NCI-H146 (cell line): Measurements from ENCODE around the gene CSNK2A1.
"Not testable (repeated sequence)": the region's sequence is repeated elsewhere in the genome, so short reads cannot be mapped to it uniquely, and the experiment has no call there.

ENCODE experiments used
- DNase-seq: peaks from one replicate; lab custom pipeline; 2025; lab: John Stamatoyannopoulos, UW

The CSNK2A1 gene

DNA sequence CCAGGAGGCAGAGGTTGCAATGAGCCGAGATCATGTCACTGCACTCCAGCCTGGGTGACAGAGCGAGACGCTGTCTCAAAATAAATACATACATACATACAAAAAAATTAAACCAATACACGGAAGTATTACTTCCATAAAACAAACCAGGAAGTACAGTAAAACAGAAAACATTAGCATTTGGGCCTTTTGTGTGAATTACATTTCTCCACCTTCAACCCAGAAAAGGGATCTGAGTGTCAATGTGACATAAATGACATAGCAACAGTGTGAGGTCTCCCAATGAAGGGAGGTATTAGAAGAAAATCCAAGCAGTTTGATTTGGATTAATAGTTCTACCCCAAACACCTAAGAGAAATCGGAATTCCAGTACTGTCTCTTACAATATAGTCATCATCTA is 10.1 kb downstream of the CSNK2A1 start:
- DNase-seq = no peak

DNA sequence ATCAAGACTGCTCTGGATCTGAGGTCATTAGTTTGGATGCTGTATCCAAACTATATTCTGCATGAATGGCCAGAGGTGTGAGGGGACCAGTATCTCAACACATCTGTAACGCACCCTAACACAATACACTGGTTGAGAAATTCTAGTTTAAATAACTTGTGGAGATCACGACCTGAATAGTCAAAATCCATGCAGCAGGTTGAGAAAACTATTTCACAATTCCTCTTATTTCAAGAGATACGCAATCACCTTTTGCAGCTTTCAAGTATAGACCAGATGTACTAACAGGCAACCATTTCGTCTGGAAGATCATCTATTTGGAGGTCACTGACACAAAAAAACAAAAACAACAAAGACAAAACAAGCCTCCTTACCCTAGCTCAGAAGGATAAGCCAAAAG is 11.1 kb downstream of the CSNK2A1 start:
- DNase-seq = no peak

DNA sequence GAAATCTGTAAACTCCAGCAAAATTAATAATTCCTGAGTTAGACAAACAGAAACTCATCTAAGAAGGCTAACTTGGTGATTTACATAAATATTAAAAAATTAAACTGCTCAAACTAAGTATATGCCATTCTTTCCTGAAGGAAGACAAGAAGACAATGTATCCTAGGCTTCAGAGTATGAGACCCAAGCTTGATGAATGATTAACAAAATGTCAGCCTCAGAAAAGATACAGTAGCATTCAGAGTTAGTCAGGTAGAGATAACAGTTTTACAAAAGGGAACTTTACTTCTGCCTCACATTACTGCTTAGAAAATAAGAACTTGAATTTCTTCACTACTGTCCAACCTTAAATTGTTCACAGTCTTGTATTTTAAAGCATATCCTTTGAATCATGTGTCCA is 12.0 kb downstream of the CSNK2A1 start:
- no peak for DNase-seq

DNA sequence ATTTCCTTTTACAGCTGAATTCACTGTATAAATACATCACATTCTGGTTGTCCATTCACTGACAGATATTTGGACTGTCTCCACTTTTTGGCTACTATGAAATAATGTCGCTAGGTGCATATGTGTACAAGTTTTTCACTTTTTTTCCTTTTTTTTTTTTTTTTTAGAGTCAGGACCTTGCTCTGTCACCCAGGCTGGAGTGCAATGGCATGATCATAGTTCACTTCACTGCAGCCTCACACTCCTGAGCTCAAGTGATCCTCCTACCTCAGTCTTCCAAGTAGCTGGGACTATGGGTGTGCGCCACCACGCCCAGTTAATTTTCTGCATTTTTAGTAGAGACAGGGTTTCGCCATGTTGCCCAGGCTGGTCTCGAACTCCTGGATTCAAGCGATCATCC is 13.3 kb downstream of the CSNK2A1 start:
- no peak for DNase-seq

DNA sequence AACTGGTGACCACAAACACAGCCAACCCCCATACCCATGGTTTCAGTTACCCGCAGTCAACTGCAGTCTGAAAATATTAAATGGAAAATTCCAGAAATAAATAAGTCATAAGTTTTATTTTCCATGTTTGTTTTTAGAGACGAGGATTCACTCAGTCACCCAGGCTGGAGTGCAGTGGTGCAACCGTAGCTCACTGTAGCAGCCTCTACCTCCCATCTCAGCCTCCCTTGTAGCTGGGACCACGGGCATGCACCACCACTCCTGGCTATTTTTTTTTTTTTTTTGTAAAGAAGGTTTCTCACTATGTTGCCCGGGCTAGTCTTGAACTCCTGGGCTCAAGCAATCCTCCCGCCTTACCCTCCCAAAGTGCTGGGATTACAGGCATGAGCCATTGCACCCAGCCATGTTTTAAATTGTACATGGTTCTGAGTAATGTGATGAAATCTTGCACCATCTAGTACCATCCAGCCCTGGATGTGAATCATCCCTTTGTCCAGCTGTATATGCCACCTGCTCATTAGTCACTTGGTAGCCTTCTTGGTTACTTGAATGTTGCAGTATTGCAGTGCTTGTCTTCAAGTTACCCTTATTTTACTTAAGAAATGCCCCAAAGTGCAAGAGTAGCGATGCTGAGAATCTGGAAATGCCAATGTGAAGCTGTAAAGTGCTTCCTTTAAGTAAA is 14.5 kb downstream of the CSNK2A1 start:
- DNase-seq = no peak

DNA sequence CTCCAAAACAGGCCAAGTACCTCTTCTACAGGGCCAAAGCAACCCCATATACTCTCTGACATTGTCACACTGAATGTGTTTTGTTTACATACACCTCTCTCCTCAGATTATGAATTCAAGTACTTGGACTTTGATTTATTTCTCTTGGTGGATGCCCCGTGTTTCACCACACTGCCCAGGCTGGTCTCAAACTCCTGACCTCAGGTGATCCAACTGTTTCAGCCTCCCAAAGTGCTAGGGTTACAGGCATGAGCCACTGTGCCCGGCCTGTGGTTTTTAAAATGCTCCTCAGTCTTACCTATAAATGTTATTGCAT is 16.1 kb downstream of the CSNK2A1 start:
- DNase-seq = no peak

DNA sequence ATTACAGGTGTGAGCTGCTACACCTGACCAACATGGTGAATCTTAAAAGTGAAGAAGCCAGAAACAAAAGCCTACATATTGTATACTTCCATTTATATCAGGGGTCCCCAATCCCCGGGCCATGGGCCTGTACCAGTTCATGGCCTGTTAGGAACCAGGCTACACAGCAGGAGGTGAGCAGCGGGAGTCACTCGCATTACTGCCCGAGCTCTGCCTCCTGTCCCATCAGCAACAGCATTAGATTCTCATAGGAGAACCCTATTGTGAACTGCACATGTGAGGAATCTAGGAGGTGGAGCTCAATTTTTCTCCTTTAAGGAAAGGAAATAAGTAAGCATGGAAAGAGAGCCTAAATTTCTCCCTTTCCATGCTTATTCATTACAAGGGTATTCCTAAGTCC is 21.7 kb downstream of the CSNK2A1 start:
- DNase-seq = no peak

DNA sequence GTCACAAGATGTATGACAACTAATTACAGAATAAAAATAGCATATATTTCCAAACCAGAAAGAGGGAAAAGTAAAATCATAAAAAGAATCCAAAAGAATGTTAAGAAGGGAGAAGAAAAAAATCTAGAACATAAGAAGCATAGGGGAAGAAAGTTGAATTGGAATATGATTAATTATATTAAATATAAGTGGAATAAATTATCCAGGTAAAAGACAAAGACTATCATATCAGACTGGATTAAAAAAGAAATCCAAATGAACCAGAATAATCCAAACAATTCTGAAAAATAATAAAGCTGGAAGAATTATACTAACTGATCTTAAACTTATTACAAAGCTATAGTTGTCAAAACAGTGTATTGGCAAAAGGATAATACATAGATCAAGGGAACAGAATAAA is 23.6 kb downstream of the CSNK2A1 start:
- DNase-seq = no peak

DNA sequence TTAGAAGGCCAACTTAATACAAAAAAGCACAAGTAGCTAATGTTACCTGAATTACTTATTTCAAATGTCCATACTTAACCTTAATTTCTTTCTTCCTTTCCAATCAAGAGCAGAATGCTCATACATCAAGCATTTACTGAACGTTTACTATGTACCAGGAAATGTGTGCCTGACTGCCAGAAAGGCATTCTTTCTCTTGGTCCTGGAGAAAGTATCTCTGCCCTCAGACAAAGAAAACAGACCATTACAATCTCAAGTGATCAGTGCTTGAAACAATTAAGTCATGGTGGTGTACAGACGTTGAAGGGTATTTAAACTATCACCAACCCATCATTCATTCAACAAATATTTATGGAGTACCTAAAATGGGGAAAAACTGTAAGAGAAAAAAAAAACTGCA is 26.4 kb downstream of the CSNK2A1 start:
- no peak for DNase-seq

DNA sequence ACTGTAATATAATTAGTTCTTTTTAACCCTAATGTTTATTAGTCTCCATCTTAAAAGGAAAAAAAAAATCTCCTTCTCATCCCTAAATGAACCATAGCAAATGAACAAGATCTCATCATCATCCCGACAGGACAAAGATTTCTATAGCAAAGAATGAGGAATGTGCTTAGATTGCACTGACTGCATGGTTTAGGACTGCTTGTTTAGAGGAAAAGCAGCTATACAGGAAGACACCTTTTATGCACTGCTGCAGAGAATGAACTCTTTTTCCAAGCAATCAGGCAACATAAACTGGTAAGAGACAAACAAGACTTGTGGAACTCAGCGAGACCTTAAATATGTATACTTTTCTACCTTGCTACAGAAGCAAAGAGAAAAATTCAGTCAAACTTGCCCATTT is 26.8 kb downstream of the CSNK2A1 start:
- no peak for DNase-seq

DNA sequence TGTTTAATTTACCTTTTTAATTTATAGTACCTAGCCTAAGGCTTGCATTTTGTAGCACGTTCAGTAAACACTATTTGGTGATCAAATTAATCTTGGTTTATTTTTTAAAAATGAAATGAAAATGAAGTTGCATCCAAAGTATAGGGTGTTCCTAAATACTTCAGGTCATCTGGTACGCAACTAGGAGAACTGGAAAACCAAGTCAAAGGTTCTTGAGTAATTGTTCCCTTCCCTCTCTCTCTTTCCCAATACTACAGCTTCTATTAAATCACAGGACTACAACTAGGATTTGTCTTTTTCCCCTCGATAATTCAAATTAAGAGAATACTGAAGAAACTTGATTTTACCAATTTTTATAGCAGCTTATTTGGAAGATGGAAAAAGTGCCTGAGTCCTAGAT is 27.9 kb downstream of the CSNK2A1 start:
- no peak for DNase-seq

DNA sequence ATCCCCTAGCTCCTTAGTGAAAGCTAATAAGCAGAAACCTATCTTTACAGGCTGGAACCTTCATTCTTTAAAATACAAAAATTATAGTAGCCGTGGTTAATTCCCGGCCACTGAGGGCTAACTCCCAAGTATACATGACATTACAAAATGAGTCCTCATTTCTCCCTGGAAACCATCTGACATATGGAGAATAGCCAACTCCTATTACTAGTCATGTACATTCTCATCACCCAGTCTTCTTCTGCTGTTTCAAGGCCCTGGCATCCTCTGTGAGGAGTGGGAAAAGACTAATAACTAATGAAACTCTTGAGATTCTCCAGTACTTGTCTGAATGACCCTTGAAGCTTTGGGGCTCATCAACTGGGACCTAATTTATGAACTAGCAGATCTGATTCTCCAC is 30.2 kb downstream of the CSNK2A1 start:
- no peak for DNase-seq

DNA sequence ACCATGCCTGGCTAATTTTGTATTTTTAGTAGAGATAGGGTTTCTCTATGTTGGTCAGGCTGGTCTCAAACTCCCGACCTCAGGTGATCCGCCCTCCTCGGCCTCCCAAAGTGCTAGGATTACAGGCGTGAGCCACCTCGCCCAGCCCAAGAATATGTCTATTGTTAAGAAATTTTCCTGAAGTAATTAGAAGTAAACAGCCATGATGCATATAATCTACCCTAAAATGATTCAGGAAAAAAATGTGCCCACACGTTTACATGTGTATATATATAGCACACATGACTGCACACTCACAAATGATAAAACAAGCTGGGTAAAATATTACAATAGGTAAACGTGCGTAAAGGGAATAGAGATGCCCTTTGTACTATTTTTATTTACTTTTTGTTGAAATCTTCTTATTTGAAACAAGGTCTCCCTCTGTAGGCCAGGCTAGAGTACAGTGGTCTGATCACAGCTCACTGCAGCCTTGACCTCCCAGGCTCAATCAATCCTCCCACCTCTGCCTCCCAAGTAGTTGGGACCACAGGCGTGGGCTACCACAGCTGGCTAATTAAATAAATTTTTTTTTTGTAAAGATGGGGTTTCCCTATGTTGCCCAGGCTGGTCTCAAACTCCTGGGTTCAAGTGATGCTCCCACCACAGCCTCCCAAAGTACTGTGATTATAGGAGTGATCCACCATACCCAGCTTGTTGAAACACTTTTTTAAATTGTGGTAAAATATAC is 33.1 kb downstream of the CSNK2A1 start:
- DNase-seq = not testable (repeated sequence)

DNA sequence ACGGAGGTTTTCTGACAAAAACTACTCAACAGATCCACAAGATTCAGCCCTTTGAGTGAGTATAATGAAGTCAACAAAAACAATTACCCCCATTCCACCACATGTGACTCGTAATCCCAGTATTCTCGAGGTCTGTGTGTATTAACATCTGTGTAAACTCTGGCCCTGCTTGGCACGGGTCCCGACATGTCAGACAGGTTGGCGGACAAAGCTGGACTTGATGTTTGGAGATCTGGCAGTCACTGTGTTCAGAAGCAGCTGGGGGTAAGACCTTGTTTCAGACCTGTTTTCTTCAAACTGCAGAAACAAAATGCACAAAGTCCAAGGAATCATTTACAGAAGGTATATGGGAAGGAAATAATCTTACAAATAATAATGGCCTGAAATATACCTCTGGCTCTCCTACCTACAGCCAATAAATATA is 35.2 kb downstream of the CSNK2A1 start:
- DNase-seq = peak; percentile 9

DNA sequence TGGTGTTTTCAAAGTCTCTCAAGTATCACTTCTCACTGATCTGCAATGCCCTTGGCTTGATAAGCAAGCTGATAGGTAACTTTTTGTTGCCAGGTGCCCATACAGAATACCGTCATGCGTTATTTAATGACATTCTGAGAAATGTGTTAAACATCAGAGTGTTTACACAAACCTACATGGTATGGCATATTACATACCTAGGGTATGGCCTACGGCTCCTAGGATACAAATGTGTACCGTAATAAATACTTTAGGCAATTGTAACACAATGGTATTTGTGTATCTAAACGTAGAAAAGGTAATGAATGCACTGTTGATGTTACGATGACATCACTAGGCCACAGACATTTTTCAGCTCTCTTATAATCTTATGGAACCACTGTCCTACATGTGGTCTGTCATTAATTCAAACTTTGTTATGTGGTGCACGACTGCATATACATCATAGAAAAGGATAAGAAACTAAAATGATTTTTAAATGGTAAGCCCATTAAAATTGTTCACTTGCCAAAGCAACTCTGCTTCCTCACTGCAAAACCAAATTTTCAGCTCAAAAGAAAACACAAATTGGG is 35.7 kb downstream of the CSNK2A1 start:
- no peak for DNase-seq

DNA sequence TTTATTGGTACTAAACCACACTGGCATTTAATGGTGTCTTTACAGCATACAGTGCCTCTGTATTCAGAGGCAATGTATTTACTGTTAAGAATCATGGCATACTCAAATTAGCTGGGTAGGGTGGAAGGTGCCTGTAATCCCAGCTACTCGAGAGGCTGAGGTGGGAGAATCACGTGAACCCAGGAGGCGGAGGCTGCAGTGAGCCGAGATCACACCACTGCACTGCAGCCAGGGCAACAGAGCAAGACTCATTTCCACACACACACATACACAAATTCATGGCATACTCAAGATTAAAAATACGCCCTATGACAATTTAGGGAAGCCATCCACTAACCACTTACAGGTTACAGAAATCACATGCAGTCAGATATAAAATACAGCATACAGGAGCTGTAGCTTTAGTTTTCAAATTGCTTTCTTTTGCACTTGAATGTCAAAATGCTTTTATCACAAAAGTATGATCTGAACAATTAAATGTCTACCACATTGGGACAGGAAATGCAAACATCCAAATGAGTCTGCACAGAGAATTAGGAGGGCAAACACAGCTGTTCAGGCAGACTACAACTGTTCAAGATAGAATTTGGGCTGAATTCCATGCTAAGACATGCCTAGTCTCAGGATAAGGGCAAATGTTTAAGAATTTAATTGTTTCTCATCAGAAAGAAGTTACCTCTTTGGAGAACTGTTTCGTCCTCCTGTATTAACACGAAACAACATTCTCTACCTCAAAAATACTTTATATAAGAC is 36.4 kb downstream of the CSNK2A1 start:
- DNase-seq = no peak

DNA sequence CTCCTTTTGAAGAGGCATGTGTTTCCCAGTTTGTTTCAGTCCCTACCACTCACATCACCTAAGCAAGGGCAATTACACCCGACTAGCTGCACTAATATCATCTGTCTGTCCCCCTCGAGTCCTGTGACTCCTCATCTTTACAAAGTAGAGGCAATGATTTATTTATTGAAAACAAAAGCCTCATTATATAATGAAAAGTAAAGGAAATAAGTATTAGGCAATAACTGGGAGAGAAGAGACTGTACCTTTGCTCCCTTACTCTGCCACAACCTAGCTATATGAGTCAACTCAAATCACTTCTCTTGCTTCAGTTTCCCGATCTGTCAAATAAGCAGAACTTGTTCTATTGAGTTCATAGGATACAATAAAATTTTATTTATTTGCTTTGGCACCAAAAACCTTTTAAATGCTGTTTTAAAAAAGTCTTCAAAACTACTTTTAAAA is 38.9 kb downstream of the CSNK2A1 start:
- no peak for DNase-seq

DNA sequence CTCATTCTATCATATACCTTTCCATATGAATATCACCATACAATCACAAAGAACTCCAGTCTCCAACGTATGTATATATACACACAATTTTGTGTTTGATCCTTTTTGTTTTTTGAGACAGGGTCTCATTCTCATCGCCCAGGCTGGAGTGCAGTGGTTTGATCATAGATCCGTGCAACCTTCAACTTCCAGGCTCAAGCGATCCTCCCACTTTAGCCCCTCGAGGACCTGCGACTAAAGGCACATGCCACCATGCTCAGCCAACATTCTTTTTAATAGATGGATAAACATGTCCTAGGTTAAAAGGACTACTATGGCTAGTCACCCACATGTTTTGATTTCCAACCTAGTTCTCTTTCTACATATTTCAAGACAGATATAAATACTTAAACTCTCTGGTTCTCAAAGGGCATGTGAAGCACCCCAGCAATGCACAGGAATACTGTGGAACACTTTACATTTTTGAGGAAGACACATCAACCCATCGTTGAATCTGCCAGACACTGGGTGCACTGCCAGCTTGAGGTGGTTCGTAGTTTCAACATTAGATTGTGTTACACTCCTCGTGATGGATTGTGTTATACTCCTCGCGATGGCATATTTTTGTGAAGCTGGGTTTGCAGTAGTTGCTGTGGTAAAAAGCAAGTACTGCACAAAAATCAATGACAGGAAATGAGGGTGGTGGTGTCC is 40.4 kb downstream of the CSNK2A1 start:
- no peak for DNase-seq

DNA sequence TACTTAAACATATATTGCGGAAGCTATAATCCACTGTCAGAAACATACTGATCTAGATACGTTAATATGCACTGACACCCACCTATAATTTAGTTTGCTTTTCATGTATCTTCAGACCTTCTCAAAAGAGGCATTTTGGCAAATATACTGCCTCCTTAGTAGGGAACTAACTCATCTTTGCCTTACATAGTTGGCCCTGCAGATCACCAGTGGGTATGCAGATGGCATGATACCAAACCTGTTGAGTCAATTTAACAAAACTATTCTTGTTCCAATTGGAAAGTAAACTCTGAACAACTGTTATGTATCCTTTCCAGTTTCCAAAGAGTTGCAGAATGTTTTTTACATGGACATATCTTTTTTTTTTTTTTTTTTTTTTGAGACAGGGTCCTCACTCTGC is 45.6 kb downstream of the CSNK2A1 start:
- DNase-seq = no peak

DNA sequence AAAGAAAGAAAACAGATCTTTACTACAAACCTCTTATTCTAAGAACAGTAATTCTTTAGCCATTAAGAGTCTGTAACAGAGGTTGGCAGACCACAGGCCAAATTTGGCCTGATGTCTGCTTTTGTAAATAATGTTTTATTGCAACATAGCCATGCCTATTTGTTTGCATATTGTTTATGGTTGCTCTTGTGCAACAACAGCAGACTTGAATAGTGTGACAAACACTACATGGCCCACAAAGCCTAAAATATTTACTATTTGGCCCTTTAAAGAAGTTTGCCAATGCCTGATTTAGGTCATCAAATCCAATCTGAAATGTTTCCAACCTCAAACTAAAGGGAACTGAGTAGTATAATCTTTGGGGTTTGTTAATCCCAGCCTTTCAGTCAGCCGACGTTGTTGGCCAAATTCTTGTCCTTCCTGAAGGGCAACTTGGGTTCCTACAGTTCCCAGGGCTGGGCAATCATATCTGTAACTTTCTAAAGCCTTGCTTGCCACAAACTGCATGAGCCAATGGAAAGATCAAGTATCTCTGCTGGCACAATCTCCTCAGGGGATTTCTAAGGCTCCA is 47.4 kb downstream of the CSNK2A1 start:
- DNase-seq = no peak

DNA sequence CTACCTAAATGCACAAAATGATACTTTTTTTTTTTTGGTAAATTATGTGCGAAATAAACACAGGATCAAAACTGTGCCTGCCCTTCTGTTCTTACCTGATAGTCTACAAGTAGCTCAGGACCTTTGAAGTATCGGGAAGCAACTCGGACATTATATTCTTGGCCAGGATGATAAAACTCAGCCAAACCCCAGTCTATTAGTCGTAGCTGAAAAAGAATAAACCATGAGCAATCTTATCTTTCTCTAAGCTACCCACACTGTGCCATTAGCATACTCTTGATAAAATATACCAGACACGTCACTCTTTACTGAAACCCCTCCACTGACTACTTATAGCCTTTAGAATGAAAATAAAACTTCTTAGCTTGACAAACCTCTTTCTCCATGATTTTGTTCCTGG is 51.4 kb downstream of the CSNK2A1 start:
- DNase-seq = no peak

DNA sequence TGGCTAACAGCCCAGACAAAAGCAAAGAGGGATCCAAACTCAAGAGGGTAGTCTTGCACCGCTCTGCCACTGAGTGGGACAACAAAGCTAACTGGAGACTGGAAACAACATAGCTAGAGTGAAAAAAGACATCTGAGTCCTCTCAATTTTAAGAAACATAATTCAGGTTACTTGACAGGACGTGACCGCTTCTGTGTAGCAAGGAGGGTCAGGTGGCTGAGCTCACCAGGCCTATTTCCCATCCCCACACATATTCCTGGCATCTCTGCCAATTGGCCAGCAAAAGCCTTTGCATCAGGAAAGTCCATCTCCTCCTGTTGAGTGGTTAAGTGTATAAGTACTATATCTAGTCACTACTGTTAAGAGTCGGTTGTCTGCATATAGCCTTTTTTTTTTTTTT is 55.9 kb downstream of the CSNK2A1 start:
- DNase-seq = no peak
